Effector memory CD4-positive, alpha-beta T cell (primary cell): Measurements from ENCODE around the gene OR1I1.

Experiments
- DNase-seq, 3 donors: peaks; one replicate each; pipeline ENCODE4 v3.0.0-alpha.2; 2020
- H3K27ac ChIP-seq: 2 replicates; pipeline ENCODE4 v1.7.0; 2013; ENCODE audit warnings: mild to moderate bottlenecking, low read length, moderate library complexity; ENCODE audit not compliant: insufficient read depth, poor library complexity, severe bottlenecking
- H3K27me3 ChIP-seq: replicated peaks from 2 replicates; pipeline ENCODE4 v1.7.0; 2013; ENCODE audit warnings: mild to moderate bottlenecking, low read length; ENCODE audit not compliant: insufficient read depth, control insufficient read depth, poor library complexity, severe bottlenecking
- H3K36me3 ChIP-seq: 2 replicates; pipeline ENCODE4 v1.7.0; 2013; ENCODE audit warnings: mild to moderate bottlenecking, low read length, moderate library complexity; ENCODE audit not compliant: control insufficient read depth, insufficient read depth
- H3K4me1 ChIP-seq: 2 replicates; pipeline ENCODE4 v1.7.0; 2013; ENCODE audit warnings: low read length, mild to moderate bottlenecking; ENCODE audit not compliant: control insufficient read depth, insufficient read depth, poor library complexity, severe bottlenecking
- H3K4me3 ChIP-seq: 2 replicates; pipeline ENCODE4 v1.7.0; 2013; ENCODE audit warnings: low read length, low read depth, mild to moderate bottlenecking; ENCODE audit not compliant: insufficient read depth, poor library complexity, severe bottlenecking
- H3K9me3 ChIP-seq: 2 replicates; pipeline ENCODE4 v1.7.0; 2013; ENCODE audit warnings: mild to moderate bottlenecking, low read length, moderate library complexity; ENCODE audit not compliant: control insufficient read depth

OR1I1 gene

DNA sequence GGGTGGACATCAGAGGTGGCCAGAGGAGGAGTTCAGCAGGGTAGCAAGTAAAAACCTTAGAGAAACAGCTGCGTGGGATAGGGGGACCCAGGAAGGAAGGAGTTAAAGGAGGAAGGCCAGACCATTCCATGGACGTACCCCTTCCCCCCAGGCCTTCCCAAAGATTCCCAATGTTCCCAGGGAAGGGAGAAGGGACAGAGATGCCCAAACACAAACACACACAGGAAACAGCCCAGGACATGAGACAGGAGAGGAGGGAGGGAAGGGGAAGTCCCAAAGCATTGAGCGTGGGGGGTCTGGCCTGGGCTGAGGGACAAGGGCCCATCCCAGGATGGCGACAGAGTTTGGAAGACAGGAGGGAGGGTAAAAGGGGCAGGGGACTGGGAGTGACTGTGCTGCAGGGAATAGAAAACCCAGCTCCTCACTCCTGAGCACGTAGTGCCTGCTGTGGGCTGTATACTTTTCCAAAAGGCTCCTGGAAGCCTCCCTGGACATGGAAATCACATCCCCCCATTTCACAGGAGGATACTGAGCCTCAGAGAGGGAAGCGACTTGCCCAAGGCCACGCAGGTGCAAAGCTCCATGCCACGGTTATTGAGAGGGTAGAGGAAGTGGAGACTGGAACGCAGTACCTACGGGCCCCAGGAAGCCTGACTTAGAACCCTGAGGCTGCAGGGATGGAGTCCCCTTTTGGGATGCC lies 26.3 kb downstream of the OR1I1 start:
- no peak for DNase-seq
- peak overlapping the region; percentile 17 for H3K4me3 ChIP-seq
- H3K27me3 ChIP-seq, result no peaks in the 10 kb centered on the region
- H3K36me3 ChIP-seq, result no peaks in the 10 kb centered on the region
- peaks cover 8% of the 10 kb centered on the region for H3K4me1 ChIP-seq
- peaks cover 6% of the 10 kb centered on the region for H3K9me3 ChIP-seq
- H3K27ac ChIP-seq, result no peak overlapping the region

DNA sequence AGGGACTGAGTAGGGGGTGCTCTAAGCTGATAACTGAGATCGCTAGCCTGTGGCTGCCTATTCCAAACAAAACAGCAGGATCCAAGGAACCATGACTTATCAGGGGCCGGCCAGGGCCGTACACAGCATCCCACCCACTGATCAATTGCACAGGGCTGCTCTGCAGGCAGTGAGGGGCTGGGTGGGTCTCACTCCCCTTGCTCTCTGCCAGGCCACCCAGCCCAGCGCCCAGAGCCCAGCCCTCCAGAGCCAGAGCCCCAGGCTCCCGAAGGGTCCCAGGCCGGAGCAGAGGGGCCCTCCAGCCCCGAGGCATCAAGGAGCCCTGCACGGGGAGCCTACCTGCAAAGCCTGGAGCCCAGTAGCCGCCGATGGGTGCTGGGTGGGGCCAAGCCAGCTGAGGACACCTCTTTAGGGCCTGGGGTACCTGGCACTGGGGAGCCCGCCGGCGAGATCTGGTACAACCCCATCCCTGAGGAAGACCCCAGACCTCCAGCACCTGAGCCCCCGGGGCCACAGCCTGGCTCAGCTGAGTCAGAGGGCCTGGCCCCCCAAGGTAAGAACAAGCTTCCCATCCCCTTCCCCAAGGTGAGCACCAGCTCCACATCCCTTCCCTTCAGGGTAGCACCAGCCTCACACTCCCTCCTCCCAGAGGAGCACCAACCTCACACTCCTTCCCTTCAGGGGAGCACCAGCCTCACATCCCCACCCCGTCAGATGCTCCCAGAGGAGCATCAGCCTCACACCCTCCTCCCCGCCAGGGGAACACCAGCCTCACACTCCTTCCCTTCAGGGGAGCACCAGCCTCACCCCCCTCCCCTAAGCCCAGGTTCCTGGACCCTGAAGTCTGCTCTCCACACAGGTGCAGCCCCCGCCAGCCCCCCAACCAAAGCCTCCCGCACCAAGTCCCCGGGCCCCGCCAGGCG lies 27.1 kb downstream of the OR1I1 start:
- Histone ChIP-seq H3K4me3 (no peak overlapping the region), H3K9me3 (peaks cover 5% of the 10 kb centered on the region), H3K4me1 (peaks cover 8% of the 10 kb centered on the region), H3K27me3 (no peaks in the 10 kb centered on the region), H3K27ac (no peak overlapping the region), H3K36me3 (no peaks in the 10 kb centered on the region)
- no peak for DNase-seq

DNA sequence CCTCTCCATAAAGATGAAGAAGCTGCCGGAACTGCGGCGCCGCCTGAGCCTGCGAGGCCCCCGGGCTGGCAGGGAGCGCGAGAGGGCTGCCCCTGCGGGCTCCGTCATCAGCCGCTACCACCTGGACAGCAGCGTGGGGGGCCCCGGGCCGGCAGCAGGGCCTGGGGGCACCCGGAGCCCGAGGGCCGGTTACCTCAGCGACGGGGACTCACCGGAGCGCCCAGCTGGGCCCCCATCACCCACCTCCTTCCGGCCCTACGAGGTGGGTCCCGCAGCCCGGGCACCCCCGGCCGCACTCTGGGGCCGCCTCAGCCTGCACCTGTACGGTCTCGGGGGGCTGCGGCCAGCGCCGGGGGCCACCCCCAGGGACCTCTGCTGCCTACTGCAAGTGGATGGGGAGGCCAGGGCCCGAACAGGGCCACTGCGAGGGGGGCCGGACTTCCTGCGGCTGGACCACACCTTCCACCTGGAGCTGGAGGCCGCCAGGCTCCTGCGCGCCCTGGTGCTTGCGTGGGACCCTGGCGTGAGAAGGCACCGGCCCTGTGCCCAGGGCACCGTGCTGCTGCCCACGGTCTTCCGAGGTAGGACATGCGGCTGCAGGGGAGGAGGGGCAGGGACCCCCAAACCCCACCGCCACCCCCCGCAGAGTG lies 27.9 kb downstream of the OR1I1 start:
- no peaks in the 10 kb centered on the region for H3K9me3 ChIP-seq
- no peak overlapping the region for H3K4me3 ChIP-seq
- H3K36me3 ChIP-seq, result no peaks in the 10 kb centered on the region
- H3K27ac ChIP-seq, result no peak overlapping the region
- H3K27me3 ChIP-seq, result no peaks in the 10 kb centered on the region
- DNase-seq, result no peak
- peaks cover 8% of the 10 kb centered on the region for H3K4me1 ChIP-seq

DNA sequence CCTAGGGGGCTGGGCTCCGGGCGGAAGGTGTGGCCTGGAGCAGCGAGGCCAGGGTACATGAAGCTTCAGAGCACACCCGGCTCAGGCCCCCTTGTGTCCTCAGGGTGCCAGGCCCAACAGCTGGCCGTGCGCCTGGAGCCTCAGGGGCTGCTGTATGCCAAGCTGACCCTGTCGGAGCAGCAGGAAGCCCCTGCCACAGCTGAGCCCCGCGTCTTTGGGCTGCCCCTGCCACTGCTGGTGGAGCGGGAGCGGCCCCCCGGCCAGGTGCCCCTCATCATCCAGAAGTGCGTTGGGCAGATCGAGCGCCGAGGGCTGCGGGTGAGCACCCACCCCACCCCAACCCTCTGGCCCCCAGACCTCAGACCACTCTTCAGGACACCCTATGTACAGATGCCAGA lies 28.4 kb downstream of the OR1I1 start:
- Histone ChIP-seq H3K4me3 (no peak overlapping the region), H3K36me3 (peaks cover 5% of the 10 kb centered on the region), H3K9me3 (no peaks in the 10 kb centered on the region), H3K4me1 (peaks cover 8% of the 10 kb centered on the region), H3K27ac (no peak overlapping the region), H3K27me3 (no peaks in the 10 kb centered on the region)
- no peak for DNase-seq

DNA sequence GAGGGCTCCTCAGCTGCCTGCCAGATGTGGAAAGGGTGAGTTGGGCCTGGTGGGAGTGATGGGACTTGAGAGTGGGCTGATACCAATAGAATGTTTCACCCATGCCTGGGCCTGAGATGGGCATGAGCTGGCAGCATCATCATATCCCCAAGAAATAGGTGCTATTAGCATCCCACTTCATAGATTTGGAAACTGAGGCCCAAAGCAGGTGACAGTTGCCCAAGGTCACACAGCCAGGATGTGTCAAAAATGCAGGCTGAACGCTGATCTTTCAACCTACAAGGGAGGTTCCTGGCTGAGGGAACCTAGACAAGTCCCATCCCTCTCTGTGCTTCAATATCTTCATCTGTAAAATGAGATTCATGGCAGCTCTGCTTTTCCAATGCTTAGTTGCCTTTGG lies 29.7 kb downstream of the OR1I1 start:
- Histone ChIP-seq H3K27ac (no peak overlapping the region), H3K27me3 (no peaks in the 10 kb centered on the region), H3K4me3 (no peak overlapping the region), H3K4me1 (peaks cover 8% of the 10 kb centered on the region), H3K36me3 (peaks cover 11% of the 10 kb centered on the region), H3K9me3 (no peaks in the 10 kb centered on the region)
- DNase-seq, result no peak

DNA sequence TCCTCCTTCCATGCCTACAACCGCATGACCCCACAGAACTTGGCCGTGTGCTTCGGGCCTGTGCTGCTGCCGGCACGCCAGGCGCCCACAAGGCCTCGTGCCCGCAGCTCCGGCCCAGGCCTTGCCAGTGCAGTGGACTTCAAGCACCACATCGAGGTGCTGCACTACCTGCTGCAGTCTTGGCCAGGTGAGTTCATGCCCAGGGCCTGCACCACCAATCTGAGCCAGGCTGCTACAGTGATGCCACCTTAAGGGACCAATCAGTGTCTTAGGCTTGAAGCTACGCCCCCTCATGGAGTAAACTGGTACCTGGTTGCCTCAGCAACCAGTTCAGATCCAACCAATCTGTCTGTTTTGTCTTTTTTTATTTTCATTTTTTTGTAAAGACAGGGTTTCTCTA lies 30.4 kb downstream of the OR1I1 start:
- no peak for DNase-seq
- Histone ChIP-seq H3K4me1 (peaks cover 7% of the 10 kb centered on the region), H3K27me3 (no peaks in the 10 kb centered on the region), H3K36me3 (peaks cover 17% of the 10 kb centered on the region), H3K27ac (no peak overlapping the region), H3K9me3 (no peaks in the 10 kb centered on the region), H3K4me3 (no peak overlapping the region)

DNA sequence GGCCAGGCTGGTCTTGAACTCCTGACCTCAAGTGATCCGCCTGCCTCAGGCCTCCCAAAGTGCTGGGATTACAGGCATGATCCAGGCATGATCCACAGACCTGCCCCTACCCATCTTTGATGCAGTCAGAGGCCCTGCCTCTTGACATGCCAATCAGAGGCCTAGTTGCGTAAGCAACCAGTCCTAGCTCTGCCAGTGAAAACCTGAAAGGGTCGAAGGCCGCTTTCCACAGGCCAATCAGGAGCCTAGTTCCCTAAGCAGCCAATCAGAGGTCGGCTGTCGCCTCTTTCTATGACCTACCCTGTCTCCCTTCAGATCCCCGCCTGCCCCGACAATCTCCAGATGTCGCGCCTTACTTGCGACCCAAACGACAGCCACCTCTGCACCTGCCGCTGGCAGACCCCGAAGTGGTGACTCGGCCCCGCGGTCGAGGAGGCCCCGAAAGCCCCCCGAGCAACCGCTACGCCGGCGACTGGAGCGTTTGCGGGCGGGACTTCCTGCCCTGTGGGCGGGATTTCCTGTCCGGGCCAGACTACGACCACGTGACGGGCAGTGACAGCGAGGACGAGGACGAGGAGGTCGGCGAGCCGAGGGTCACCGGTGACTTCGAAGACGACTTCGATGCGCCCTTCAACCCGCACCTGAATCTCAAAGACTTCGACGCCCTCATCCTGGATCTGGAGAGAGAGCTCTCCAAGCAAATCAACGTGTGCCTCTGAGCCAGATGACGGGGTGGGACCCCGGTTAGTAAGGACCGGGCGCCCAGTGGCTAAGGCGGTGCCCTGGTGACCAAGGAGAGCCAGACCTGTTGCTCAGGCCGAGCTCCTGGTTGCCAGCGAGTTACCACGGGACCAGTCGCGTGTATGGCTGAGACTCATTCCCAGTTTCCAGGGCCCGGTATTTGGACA lies 31.5 kb downstream of the OR1I1 start:
- Histone ChIP-seq H3K9me3 (no peaks in the 10 kb centered on the region), H3K27ac (no peak overlapping the region), H3K4me3 (no peak overlapping the region), H3K4me1 (no peaks in the 10 kb centered on the region), H3K27me3 (no peaks in the 10 kb centered on the region), H3K36me3 (peaks cover 28% of the 10 kb centered on the region)
- DNase-seq, result no peak

DNA sequence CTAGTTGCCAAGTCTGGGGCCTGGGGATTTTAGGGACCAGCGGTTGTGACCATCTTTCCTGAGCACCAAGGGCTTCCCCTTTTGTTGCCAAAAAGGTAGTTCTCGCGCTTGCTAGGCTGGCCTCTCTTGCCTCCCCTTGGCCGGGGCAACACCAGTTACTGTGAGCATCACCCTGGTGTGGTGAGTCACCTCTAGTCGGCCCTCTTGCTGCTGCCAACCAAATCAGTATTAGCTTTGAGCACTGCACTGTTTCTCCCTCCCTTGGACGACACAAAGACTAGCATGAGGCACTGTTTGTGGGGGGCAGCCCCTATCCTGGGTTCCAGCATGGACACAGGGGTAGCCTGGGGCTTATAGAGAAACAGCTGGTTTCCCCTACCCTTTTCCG lies 32.1 kb downstream of the OR1I1 start:
- H3K27me3 ChIP-seq, result no peaks in the 10 kb centered on the region
- no peak overlapping the region for H3K27ac ChIP-seq
- H3K36me3 ChIP-seq, result peaks cover 35% of the 10 kb centered on the region
- DNase-seq, result no peak
- H3K4me3 ChIP-seq, result no peak overlapping the region
- H3K9me3 ChIP-seq, result no peaks in the 10 kb centered on the region
- no peaks in the 10 kb centered on the region for H3K4me1 ChIP-seq

DNA sequence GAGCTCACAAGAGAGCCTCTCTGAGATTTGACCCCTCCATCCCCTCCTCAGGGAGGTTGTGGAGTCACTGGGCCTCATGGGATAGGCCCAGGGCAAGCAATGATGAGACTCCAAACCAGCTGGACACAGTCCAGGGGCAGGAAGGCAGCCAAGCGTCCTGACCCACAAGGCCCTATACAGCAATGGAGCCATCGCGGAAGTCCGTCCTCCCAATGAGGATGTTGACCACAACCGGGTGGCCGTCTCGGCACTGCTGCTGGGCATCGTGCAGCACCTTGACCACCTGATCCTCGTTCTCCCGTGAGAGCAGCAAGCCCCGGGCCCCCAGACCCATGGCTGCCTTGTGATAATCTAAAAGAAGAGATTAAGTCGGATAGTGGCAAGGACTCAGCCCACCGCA lies 33.1 kb downstream of the OR1I1 start:
- no peak overlapping the region for H3K27ac ChIP-seq
- no peaks in the 10 kb centered on the region for H3K4me1 ChIP-seq

More for the DNA sequence above, 33.1 kb downstream of the OR1I1 start:
- Histone ChIP-seq H3K27me3 (no peaks in the 10 kb centered on the region), H3K4me3 (no peak overlapping the region), H3K36me3 (peaks cover 44% of the 10 kb centered on the region), H3K9me3 (no peaks in the 10 kb centered on the region)
- no peak for DNase-seq
